Measurements from ENCODE around the gene LRBA.

LRBA gene

GRCh38 chr4:150381036-150381435 lies 634.0 kb downstream of the LRBA start:
- no peak for DNase-seq (ENCODE audit: low read depth)
- TF ChIP-seq CTCF (conservative IDR thresholded peaks at IDR 0.05; ENCODE audit: low read depth, low read length), result no peak
- no peak overlapping the region for H3K4me3 ChIP-seq (ENCODE audit: low read length)

DNA sequence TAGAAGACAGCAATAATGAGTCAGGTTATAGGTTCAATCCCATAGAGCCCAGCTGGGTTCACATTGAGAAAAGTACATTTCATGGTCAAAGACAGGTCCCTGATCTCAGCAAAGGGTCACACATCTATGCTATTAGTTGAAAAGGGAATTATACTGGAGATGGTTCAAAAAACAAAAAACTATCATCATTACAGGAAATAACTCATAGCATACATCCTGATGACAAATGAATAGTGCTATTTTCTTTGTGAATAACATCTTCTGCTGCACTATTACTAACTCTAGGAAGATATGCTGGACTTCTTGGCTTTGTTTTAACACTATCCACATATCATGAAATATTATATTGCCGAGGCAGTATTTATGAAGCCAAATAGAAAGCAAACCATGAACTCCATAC lies 635.6 kb downstream of the LRBA start:
- H3K4me3 ChIP-seq (ENCODE audit: low read length), result no peak overlapping the region
- no peak for DNase-seq (ENCODE audit: low read depth)
- no peak for TF ChIP-seq CTCF (conservative IDR thresholded peaks at IDR 0.05; ENCODE audit: low read depth, low read length)

GRCh38 chr4:150375025-150375424 lies 640.1 kb downstream of the LRBA start:
- no peak for TF ChIP-seq CTCF (conservative IDR thresholded peaks at IDR 0.05; ENCODE audit: low read depth, low read length)
- no peak for DNase-seq (ENCODE audit: low read depth)
- H3K4me3 ChIP-seq (ENCODE audit: low read length), result no peak overlapping the region

DNA sequence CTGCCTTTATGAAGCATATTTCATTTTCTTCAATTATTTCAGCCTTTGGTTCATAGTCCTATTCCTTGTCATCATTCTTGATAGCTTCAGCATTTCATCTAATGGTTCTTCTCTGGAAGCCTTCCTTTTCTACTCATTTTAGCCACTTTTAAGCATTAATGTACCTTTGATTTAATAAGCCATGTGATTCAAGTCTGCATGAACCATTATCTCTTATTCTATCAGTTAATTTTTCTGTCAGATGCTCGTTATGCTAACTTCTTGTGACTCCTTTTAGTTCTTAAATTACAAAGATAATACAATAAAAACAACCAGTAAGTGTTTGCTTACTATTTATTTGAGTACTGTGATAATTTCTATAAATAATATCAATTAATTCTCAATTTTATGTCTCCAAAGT lies 643.2 kb downstream of the LRBA start:
- TF ChIP-seq CTCF (conservative IDR thresholded peaks at IDR 0.05; ENCODE audit: low read depth, low read length), result no peak
- H3K4me3 ChIP-seq (ENCODE audit: low read length), result no peak overlapping the region
- DNase-seq (ENCODE audit: low read depth), result no peak

GRCh38 chr4:150369434-150370380 lies 645.4 kb downstream of the LRBA start:
- no peak overlapping the region for H3K4me3 ChIP-seq (ENCODE audit: low read length)
- TF ChIP-seq CTCF (conservative IDR thresholded peaks at IDR 0.05; ENCODE audit: low read depth, low read length), result no peak
- DNase-seq (ENCODE audit: low read depth), result no peak

DNA sequence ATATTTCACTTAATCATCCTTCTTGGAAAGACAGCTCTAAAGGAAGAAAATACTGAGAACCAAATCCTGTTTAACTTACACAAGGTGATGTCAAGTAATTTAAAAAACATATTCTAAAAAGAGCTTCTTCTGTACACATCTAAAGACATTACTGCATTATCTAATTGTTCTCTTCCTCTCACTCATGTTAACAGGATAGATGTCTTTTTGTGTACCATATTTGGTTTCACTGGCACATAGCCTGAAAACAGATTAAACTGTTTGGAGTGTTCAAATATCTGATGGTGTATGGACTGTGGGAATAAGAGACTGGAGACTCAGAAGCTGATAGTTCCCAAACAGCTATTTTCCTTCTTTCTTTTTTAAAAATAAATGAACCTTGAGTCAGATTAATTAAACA lies 646.4 kb downstream of the LRBA start:
- TF ChIP-seq CTCF (conservative IDR thresholded peaks at IDR 0.05; ENCODE audit: low read depth, low read length), result no peak
- no peak overlapping the region for H3K4me3 ChIP-seq (ENCODE audit: low read length)
- no peak for DNase-seq (ENCODE audit: low read depth)

DNA sequence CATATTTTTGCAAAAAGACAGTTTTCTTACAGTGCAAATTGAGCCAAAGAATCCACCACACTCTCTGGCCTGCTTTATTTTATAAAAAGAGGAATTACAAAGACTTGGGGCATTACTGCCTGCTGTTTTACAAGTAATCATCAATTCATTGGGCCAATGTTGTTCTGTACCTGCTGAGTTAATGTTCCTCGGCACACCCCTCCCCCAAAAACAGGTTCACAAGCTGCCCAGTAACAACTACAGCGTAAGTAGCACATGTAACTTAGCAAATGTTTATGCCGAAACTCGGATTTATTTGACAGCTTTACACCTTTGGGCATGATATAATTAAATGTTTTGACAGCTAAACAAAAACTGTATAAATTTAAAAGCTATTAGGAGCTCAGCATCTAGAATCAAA lies 647.8 kb downstream of the LRBA start:
- no peak for TF ChIP-seq CTCF (conservative IDR thresholded peaks at IDR 0.05; ENCODE audit: low read depth, low read length)
- no peak overlapping the region for H3K4me3 ChIP-seq (ENCODE audit: low read length)
- DNase-seq (ENCODE audit: low read depth), result no peak
